HepG2 (cell line): ENCODE measurements around the gene FAM114A2. TPM values are rescaled to one million over a fixed set of nuclear protein-coding genes. Genes with fewer than 3 reads are reported as not detected.

Source experiments
- AGO2 ChIP-seq: fragments of 200-400 bp; formaldehyde crosslinking; optimal IDR thresholded peaks from 2 replicates; pipeline ENCODE3; 2017; ENCODE audit warnings: mild to moderate bottlenecking, low read depth, low read length, moderate library complexity
- CCDC6 ChIP-seq: sonication (generic); formaldehyde crosslinking; IDR thresholded peaks from 2 replicates; pipeline ENCODE4 v1.8.1; 2022; ENCODE audit warnings: mild to moderate bottlenecking, missing genetic modification reagents, moderate library complexity
- CENPX ChIP-seq: sonication (generic); formaldehyde crosslinking; IDR thresholded peaks from 2 replicates; pipeline ENCODE4 v1.9.0; 2021; ENCODE audit warnings: mild to moderate bottlenecking, missing genetic modification reagents, moderate library complexity
- EED ChIP-seq: sonication (generic); formaldehyde crosslinking; IDR thresholded peaks from 2 replicates; pipeline ENCODE4 v1.5.0; 2020; ENCODE audit warnings: mild to moderate bottlenecking, missing genetic modification reagents
- EP300 ChIP-seq, 3 experiments: sonication (generic) in 1 of 3; formaldehyde crosslinking in 1 of 3; IDR thresholded peaks; 2 replicates each; pipeline versions ENCODE4 v1.5.1 to v1.6.1; 2011 to 2020; ENCODE audit warnings: low read depth in 2 of 3, low read length in 2 of 3, borderline replicate concordance in 1 of 3, improper control_type of control experiment in 1 of 3, mild to moderate bottlenecking in 1 of 3, missing genetic modification reagents in 1 of 3, moderate library complexity in 1 of 3
- FOXC1 ChIP-seq: sonication (generic); formaldehyde crosslinking; IDR thresholded peaks from 2 replicates; pipeline ENCODE4 v1.8.0; 2022; ENCODE audit warnings: mild to moderate bottlenecking, missing genetic modification reagents, borderline replicate concordance
- HCFC1 ChIP-seq: fragments of 150-350 bp; IDR thresholded peaks from 2 replicates; pipeline ENCODE4 v1.6.1; 2014; ENCODE audit warnings: low read depth, low read length
- HMG20B ChIP-seq: conservative IDR thresholded peaks from 2 replicates; pipeline ENCODE4 v1.6.1; 2016; ENCODE audit warnings: missing genetic modification reagents, missing compliant biosample characterization
- HOXA3 ChIP-seq: sonication (generic); formaldehyde crosslinking; IDR thresholded peaks from 2 replicates; pipeline ENCODE4 v1.5.0; 2020; ENCODE audit warnings: missing genetic modification reagents
- HOXA7 ChIP-seq: sonication (generic); formaldehyde crosslinking; IDR thresholded peaks from 2 replicates; pipeline ENCODE4 v1.8.1; 2022; ENCODE audit warnings: mild to moderate bottlenecking, missing genetic modification reagents, moderate library complexity
- MTA3 ChIP-seq: sonication (generic); formaldehyde crosslinking; IDR thresholded peaks from 2 replicates; pipeline ENCODE4 v1.4.0; 2020; ENCODE audit warnings: missing genetic modification reagents
- NFE2 ChIP-seq: sonication (generic); formaldehyde crosslinking; IDR thresholded peaks from 2 replicates; pipeline ENCODE4 v1.4.0; 2020; ENCODE audit warnings: missing genetic modification reagents
- POLR2G ChIP-seq: fragments of 200-400 bp; formaldehyde crosslinking; IDR thresholded peaks from 2 replicates; pipeline ENCODE4 v1.6.1; 2018; ENCODE audit warnings: mild to moderate bottlenecking, low read depth, low read length, moderate library complexity
- SMAD3 ChIP-seq: sonication (generic); formaldehyde crosslinking; IDR thresholded peaks from 2 replicates; pipeline ENCODE4 v1.4.0; 2020; ENCODE audit warnings: missing genetic modification reagents
- TAF1 ChIP-seq: sonication (generic); formaldehyde crosslinking; IDR thresholded peaks from 2 replicates; pipeline ENCODE4 v1.4.0; 2020; ENCODE audit warnings: missing genetic modification reagents
- TCF7 ChIP-seq: sonication (generic); IDR thresholded peaks from 2 replicates; pipeline ENCODE4 v1.6.1; 2016; ENCODE audit warnings: antibody characterized with exemption, low read depth
- TOPORS ChIP-seq: sonication (generic); formaldehyde crosslinking; IDR thresholded peaks from 2 replicates; pipeline ENCODE4 v1.8.0; 2023; ENCODE audit warnings: mild to moderate bottlenecking, missing genetic modification reagents
- ZNF235 ChIP-seq: sonication (generic); formaldehyde crosslinking; IDR thresholded peaks from 2 replicates; pipeline ENCODE4 v1.8.1; 2023; ENCODE audit warnings: mild to moderate bottlenecking, missing genetic modification reagents, borderline replicate concordance
- ZNF354B ChIP-seq: sonication (generic); formaldehyde crosslinking; IDR thresholded peaks from 2 replicates; pipeline ENCODE4 v1.8.0; 2022; ENCODE audit warnings: mild to moderate bottlenecking, missing genetic modification reagents
- ZNF557 ChIP-seq: sonication (generic); formaldehyde crosslinking; IDR thresholded peaks from 2 replicates; pipeline ENCODE4 v1.4.0; 2020; ENCODE audit warnings: missing genetic modification reagents
- ZNF674 ChIP-seq: sonication (generic); formaldehyde crosslinking; IDR thresholded peaks from 2 replicates; pipeline ENCODE4 v1.5.0; 2020; ENCODE audit warnings: low read depth, mild to moderate bottlenecking, missing genetic modification reagents
- ZNF749 ChIP-seq: sonication (generic); formaldehyde crosslinking; IDR thresholded peaks from 2 replicates; pipeline ENCODE4 v1.8.0; 2022; ENCODE audit warnings: mild to moderate bottlenecking, missing genetic modification reagents, moderate library complexity, borderline replicate concordance
- polyA plus RNA-seq, 8 experiments: library from polyadenylated mRNA; depleted of rRNA in 3 of 8; stranded (reverse) in 7 of 8; unstranded in 1 of 8; fragments of >200 nt; fragmentation: Illumina TruSeq in 4 of 8; extraction: Trizol in 4 of 8; gene quantifications; 2 replicates each; pipeline versions ENCODE4 v1.2.1 to v1.2.3, GENCODE V29; 2011 to 2016; ENCODE audit warnings: low read depth in 4 of 8, missing spikeins in 1 of 8, mixed read lengths in 1 of 8; ENCODE audit not compliant: insufficient read depth in 1 of 8
- total RNA-seq, 5 experiments: library from RNA; depleted of rRNA; stranded (reverse); fragments of >200 nt; fragmentation: Illumina TruSeq; extraction: Trizol; gene quantifications; 2 replicates each; pipeline ENCODE4 v1.2.3, GENCODE V29; 2016; ENCODE audit warnings: low read depth in 1 of 5
- TF ChIP-seq, protein P1 (sequence below): sonication (generic); formaldehyde crosslinking; IDR thresholded peaks from 2 replicates; pipeline ENCODE4 v1.9.0; 2021; ENCODE audit warnings: missing genetic modification reagents, mild to moderate bottlenecking, borderline replicate concordance
- TF ChIP-seq, protein P2 (sequence below): sonication (generic); formaldehyde crosslinking; IDR thresholded peaks from 2 replicates; pipeline ENCODE4 v1.4.0; 2020; ENCODE audit warnings: missing genetic modification reagents
- TF ChIP-seq, protein P3 (sequence below): sonication (generic); formaldehyde crosslinking; IDR thresholded peaks from 2 replicates; pipeline ENCODE4 v1.8.0; 2022; ENCODE audit warnings: low read depth, missing genetic modification reagents

FAM114A2 gene
- total and polyA plus RNA-seq, 2 of the 13 experiments (the other 11 are each of a cell fraction or from before 2014, with no cell fraction given): 6.9 to 11.4 TPM

DNA sequence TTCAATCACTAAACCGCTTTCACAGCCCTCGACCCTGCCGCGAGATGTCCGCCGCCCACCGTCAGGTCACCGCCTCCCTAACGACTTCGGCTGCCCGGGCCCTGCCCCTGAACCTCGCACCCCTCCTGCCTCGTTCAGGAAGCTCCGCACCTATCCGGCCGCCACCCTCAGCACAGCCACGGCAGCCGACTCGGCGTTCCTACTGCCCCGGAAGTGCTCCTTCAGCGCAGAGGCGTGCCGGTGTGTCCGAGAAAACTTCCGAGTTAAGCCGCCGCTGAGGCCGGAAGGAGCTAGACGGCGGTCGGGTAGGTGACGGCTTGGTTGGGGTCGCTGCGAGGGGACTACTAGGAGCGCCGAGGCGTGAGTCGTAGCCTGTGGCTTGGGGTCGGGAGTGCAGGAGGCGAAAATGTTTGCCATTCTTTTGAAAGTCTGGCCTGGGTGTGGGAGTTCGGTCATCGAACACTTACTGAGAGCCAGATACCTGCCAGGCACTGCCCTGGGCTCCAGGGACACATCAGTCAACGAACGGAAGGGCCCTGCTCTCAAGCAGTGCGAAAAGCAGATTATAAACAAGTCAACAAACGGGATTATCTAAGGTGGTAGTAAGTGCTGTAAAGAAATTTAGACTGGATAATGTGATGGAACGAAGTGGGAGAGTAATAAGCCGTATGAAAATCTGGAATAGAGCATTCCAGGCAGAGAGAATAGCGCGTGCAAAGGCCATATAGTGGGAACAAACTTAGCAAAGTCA, at the start of gene FAM114A2, which contains the start of gene MFAP3 (continued):
- TF ChIP-seq HOXA7 (CRISPR knock-in tag) (no peak), POLR2G (peak; percentile 96), ZNF557 (no peak), AGO2 (peak; percentile 54), NFE2 (no peak), HOXA3 (CRISPR knock-in tag) (peak; percentile 96), MTA3 (CRISPR knock-in tag) (no peak), HCFC1 (peak; percentile 66), SMAD3 (CRISPR knock-in tag) (peak; percentile 88), ZNF674 (CRISPR knock-in tag) (no peak), FOXC1 (peak; percentile 52; the same call in 1 of the 2 replicates), TCF7 (no peak), CCDC6 (CRISPR knock-in tag) (no peak), EED (CRISPR knock-in tag) (peak; percentile 85; the same call in 1 of the 2 replicates), ZNF354B (no peak), TAF1 (CRISPR knock-in tag) (peak; percentile 90), CENPX (CRISPR knock-in tag) (no peak), ZNF235 (CRISPR knock-in tag) (0 out of 2 replicates have a peak, but pooled peaks have one; percentile 78), TOPORS (CRISPR knock-in tag) (peak; percentile 86; the same call in 1 of the 2 replicates), EP300 (IDR thresholded peaks at IDR 0.05; ENCODE audit: low read depth in 2 of 2, low read length in 2 of 2) (0 out of 4 replicates have a peak, but pooled peaks of 1 of the 2 experiments have one; percentile 11), EP300 (CRISPR knock-in tag; IDR thresholded peaks at IDR 0.05; ENCODE audit: borderline replicate concordance) (0 out of 2 replicates have a peak, but pooled peaks have one; percentile 33), ZNF749 (peak; percentile 62; the same call in 1 of the 2 replicates), HMG20B (no peak)
- TF ChIP-seq, protein P1, sequence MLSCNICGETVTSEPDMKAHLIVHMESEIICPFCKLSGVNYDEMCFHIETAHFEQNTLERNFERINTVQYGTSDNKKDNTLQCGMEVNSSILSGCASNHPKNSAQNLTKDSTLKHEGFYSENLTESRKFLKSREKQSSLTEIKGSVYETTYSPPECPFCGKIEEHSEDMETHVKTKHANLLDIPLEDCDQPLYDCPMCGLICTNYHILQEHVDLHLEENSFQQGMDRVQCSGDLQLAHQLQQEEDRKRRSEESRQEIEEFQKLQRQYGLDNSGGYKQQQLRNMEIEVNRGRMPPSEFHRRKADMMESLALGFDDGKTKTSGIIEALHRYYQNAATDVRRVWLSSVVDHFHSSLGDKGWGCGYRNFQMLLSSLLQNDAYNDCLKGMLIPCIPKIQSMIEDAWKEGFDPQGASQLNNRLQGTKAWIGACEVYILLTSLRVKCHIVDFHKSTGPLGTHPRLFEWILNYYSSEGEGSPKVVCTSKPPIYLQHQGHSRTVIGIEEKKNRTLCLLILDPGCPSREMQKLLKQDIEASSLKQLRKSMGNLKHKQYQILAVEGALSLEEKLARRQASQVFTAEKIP: no peak
- TF ChIP-seq, protein P2, sequence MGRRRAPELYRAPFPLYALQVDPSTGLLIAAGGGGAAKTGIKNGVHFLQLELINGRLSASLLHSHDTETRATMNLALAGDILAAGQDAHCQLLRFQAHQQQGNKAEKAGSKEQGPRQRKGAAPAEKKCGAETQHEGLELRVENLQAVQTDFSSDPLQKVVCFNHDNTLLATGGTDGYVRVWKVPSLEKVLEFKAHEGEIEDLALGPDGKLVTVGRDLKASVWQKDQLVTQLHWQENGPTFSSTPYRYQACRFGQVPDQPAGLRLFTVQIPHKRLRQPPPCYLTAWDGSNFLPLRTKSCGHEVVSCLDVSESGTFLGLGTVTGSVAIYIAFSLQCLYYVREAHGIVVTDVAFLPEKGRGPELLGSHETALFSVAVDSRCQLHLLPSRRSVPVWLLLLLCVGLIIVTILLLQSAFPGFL (CRISPR knock-in tag): no peak
- TF ChIP-seq, protein P3, sequence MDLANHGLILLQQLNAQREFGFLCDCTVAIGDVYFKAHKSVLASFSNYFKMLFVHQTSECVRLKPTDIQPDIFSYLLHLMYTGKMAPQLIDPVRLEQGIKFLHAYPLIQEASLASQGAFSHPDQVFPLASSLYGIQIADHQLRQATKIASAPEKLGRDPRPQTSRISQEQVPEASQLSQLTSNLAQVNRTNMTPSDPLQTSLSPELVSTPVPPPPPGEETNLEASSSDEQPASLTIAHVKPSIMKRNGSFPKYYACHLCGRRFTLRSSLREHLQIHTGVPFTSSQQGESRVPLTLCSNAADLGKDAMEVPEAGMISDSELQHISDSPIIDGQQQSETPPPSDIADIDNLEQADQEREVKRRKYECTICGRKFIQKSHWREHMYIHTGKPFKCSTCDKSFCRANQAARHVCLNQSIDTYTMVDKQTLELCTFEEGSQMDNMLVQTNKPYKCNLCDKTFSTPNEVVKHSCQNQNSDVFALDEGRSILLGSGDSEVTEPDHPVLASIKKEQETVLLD: peak; percentile 80
